GM19463 (cell line): ENCODE data around the gene TMEM185B.
"Not testable (repeated sequence)": the region's sequence is repeated elsewhere in the genome, so short reads cannot be mapped to it uniquely, and the experiment has no call there.

Source experiments
- ATAC-seq: cut with Tn5 transposase; IDR thresholded peaks from one replicate; pipeline ENCODE4 v1.9.1; 2021; ENCODE audit warnings: mild to moderate bottlenecking, moderate library complexity; ENCODE audit not compliant: unreplicated experiment

TMEM185B gene

DNA sequence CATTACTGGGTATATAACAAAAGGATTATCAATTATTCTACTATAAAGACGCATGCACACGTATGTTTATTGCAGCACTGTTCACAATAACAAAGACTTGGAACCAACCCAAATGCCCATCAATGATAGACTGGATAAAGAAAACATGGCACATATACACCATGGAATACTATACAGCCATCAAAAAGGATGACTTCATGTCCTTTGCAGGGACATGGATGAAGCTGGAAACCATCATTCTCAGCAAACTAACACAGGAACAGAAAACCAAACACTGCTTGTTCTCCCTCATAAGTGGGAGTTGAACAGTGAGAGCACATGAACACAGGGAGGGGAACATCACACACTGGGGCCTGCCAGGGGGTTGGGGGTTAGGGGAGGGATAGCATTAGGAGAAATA, 12.0 kb upstream of the TMEM185B start:
- not testable (repeated sequence) for ATAC-seq

GRCh38 chr2:120233292-120233691, 10.1 kb upstream of the TMEM185B start:
- no peak for ATAC-seq

GRCh38 chr2:120231974-120232635, 8.9 kb upstream of the TMEM185B start:
- ATAC-seq, result peak; percentile 81

DNA sequence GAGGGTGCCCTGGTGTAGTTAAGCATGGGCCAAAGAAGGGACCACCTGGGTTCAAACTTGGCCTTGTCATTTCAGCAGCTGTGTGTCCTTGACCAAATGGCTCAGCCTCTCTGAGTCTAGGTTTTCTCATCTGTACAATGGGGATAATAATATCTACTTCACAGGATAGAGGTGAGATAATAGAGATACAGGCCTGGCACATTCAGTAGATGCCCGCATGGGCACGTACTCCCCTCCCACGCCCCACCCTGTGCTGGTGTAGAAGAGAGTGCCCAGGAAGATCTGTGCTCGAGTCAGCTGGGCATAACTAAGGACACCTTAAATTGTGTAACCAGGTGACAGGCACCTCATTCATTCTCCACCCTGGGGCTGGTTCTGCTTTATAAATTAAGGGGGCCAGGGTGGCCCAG, 8.4 kb upstream of the TMEM185B start:
- ATAC-seq, result peak; percentile 26

GRCh38 chr2:120230515-120231471, 7.6 kb upstream of the TMEM185B start:
- ATAC-seq, result no peak

DNA sequence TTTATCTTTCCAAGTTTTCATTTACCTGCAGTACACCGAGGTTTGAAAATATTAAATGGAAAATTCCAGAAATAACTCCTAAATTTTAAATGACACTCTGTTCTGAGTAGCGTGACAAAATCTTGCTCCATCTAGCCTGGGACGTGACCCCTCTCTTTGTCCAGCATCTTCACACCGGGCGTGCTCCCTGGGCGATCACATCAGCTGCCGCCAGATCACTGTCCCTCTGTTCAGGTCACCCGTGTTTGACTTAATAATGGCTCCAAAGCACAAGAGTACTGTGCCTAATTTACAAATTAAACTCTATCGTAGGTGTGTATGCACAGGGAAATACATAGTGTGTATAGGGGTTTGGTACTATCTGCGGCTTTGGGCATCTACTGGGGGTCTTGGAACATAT, 6.1 kb upstream of the TMEM185B start:
- no peak for ATAC-seq

DNA sequence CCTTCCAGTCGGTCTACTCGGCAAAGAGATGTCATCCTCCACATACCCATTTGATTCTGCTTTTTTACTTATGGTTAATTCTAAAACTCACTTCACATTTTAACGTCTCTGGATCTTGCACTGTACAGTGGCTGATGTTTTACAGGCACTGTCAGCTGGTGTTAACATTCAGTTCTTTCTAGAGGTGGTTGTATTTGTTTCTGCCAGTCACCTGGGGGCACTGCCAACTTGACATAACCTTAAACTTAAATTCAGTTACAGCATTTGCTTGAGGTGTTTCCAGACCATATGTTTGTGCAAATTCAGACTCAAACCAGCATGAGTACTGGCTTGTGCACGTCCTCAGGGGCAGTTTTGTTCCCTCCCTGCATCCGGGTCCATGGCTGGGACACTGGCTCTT, 5.3 kb upstream of the TMEM185B start:
- ATAC-seq, result no peak

DNA sequence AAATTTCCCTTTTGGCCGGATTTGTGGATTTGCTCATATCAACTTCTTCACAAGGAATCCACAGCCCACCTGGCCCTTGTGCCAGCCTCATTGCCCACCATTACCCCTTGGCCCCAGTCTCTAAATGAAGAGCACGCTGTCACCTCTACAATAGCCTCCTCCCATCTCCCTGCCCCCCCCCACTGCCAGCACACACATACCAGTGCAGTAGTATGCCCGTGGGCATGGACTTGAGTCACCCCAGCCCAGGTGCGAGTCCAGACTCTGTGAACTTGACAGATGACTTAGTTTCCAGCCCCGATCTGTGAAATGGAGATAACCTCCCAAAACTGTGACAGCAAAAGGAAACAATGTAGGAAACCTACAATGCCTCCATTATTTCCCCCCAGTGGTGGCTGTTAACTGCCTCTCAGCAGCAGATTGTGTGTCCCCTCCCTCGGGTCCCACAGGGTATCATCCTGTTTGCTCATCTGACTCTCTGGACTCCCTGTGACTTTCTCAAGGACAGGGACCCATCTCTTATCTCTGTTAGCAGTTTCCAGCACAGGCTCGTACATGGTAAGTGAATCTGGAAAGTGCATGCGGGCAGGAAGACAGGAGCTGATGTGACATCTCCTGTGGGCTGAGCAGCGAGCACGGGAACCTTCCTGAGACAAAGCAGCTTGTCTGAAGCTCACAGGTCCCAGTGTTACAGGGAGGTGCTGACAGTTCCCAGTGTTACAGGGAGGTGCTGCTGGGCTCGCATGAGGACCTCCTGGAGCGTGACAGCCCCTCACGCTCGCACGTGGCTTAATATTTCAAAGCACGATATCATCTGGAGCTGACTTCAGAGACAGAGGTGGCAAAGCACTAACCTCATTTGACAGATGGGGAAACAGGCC, 4.2 kb upstream of the TMEM185B start:
- ATAC-seq, result no peak

DNA sequence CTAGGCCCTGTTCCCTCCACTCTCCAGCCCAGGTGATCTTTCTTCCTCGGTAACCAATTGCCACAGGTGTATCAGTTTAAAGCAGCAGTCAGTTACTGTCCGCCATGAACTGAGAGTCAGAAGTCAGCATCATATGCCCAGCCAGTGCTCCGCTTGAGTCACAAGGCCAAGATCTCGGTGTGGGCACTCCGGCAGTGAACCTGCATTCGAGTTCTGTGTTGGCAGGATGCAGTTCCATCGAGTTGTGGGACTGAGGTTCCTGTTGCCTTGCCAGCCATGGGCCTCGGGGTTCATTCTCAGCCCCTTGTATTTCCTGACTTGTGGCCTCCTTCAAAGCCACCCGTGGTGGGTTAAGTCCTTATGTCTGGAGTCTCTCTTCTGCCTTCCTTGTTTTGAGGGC, 3.1 kb upstream of the TMEM185B start:
- ATAC-seq, result no peak

GRCh38 chr2:120225549-120226065, 2.4 kb upstream of the TMEM185B start:
- no peak for ATAC-seq

- ATAC-seq, result no peak
Observed at GRCh38 chr2:120224735-120225548, 1.7 kb upstream of the TMEM185B start.

GRCh38 chr2:120224256-120224655, 1.1 kb upstream of the TMEM185B start:
- ATAC-seq, result no peak

- no peak for ATAC-seq
Observed at GRCh38 chr2:120222186-120223033, 790 bp downstream of the TMEM185B start.

GRCh38 chr2:120221616-120222015, 1.6 kb downstream of the TMEM185B start:
- ATAC-seq, result no peak

DNA sequence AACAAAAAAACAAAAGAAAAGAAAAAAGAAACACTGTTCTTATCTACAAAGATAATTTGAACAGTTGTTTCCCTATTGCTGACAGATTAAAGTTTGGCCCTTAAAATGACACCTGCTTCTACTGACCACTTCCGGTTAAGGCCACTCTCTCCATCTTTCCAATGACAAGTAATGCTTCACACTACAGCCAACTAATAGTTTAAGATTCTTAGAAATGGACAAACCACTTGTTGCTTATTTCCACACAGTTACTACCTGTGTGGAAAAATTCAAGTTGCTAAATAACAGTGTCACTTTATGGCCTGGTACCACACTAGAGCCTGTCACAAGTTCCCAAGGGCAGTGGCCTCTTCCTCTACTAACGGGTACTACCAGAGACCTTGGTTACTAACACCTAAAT, 2.4 kb downstream of the TMEM185B start:
- no peak for ATAC-seq

- ATAC-seq, result no peak
Observed at GRCh38 chr2:120219766-120220165, 3.4 kb downstream of the TMEM185B start.

DNA sequence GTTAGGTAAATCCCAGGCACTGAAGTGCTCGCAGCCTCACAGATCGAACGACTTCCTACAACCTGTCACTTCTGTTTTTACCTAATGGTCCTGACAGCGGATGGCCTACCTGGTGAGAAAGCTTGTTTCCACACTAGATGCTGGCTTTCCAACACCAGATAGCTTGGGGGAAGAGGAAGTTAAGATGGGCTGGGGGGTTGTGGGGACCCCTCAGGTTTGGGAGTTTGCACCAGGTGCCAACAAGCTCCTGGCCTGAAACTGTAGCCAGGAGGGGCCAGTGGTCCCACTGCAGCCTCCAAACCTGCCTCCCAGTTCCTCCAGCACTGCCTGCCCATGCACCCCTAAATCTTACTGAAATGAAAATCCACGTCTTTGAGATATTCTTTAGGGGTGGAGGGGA, 3.9 kb downstream of the TMEM185B start:
- no peak for ATAC-seq

DNA sequence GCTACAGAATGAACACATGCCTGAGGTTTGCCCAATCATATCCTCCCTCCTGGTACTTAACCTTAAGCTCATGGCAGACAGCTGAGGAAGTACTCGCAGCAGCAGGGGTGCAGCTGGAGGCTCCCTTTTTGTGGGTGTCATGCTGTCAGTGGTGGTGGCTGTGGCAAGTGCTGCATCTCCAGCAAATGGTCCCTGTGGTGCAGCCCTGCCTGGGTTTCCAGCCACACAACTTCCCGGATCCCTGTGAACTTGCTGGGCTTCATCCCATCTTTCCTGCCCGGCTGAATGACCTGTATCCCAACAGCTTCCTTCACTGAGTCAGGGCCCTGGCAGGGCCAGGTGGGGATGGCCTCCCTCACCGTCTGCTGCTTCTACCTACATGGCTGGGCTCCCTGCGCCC, 5.0 kb downstream of the TMEM185B start:
- ATAC-seq, result no peak

DNA sequence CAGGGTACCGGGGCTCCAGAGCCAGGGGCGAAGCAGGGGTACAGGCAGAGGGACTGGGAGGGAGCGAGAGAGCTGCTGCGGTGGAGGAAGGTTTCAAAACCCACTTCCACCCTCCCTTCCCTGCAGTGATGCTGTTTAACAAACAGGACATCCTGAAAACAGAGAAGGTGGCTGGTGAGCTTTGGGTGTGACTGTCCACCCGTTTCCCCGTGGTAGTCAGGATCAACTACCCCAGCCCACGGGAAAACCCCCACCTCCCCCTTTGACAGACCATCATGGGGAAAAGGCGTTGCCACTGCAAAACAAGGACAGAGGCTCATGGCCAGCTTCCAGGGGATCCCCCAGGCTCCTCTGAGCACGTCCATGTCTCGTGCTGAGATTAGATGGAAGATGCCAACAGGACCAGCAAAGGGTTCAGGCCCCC, 12.9 kb downstream of the TMEM185B start:
- no peak for ATAC-seq
